Upper lobe of left lung (tissue), 6 donors: Measurements from ENCODE around the gene AKR1C2. TPM values are rescaled to one million over a fixed set of nuclear protein-coding genes. Genes with fewer than 3 reads are reported as not detected.
A peak's percentile ranks its signal among the peaks of the same experiment; 100 is the strongest.
"Not testable (repeated sequence)": the region's sequence is repeated elsewhere in the genome, so short reads cannot be mapped to it uniquely, and the experiment has no call there.

Source experiments
- ATAC-seq, 2 donors: fragments of 200-7000 bp; cut with Tn5 transposase; one replicate each; pipeline ENCODE4 v1.9.1; 2022; ENCODE audit warnings: mild to moderate bottlenecking in 2 of 2, moderate library complexity in 2 of 2; ENCODE audit not compliant: low FRiP score in 2 of 2
- DNase-seq, 2 donors: peaks; one replicate each; pipeline ENCODE4 v3.0.0-alpha.2; 2019 to 2020
- H3K27ac ChIP-seq, 4 donors: fragments of 200-600 bp; sonication (generic); one replicate each; pipeline ENCODE4 v1.5.1; 2016 to 2019
- H3K27me3 ChIP-seq, 4 donors: fragments of 200-600 bp; sonication (generic); one replicate each; pipeline ENCODE4 v1.5.1; 2017 to 2019
- H3K36me3 ChIP-seq, 4 donors: fragments of 200-600 bp; sonication (generic); one replicate each; pipeline ENCODE4 v1.5.1; 2016 to 2019
- H3K4me1 ChIP-seq, 4 donors: fragments of 200-600 bp; sonication (generic); one replicate each; pipeline ENCODE4 v1.5.1; 2018 to 2019
- H3K4me3 ChIP-seq, 4 donors: fragments of 200-600 bp; sonication (generic); one replicate each; pipeline ENCODE4 v1.5.1; 2017 to 2019; ENCODE audit warnings: mild to moderate bottlenecking in 2 of 4, moderate library complexity in 1 of 4
- H3K9me3 ChIP-seq, 4 donors: fragments of 200-600 bp; sonication (generic); one replicate each; pipeline ENCODE4 v1.5.1; 2018 to 2019
- EP300 ChIP-seq, 4 donors: sonication (generic); formaldehyde crosslinking; IDR thresholded peaks; one replicate each; pipeline ENCODE4 v1.5.1; 2017; ENCODE audit warnings: antibody characterized with exemption in 4 of 4, control low read depth in 2 of 4
- POLR2A ChIP-seq, 4 donors: fragments of 450-650 bp; IDR thresholded peaks; one replicate each; pipeline ENCODE4 v1.5.1; 2016 to 2017; ENCODE audit warnings: antibody characterized with exemption in 4 of 4, mild to moderate bottlenecking in 2 of 4
- POLR2AphosphoS5 ChIP-seq, 2 donors: sonication (generic); formaldehyde crosslinking; IDR thresholded peaks; one replicate each; pipeline ENCODE4 v1.5.1; 2017; ENCODE audit warnings: antibody characterized with exemption in 2 of 2
- WGBS, 2 donors: methylation state at CpG; one replicate each; pipeline ENCODE4 v1.1.5; 2017 to 2018; 5-methylcytosine and 5-hydroxymethylcytosine counted together
- total RNA-seq, 6 donors: library from RNA; depleted of rRNA in 4 of 6; stranded (reverse); fragments of >200 nt in 4 of 6; gene quantifications; one replicate each; pipeline versions ENCODE4 v1.1.0 to v1.2.1, GENCODE V29; 2016 to 2021
- TF ChIP-seq, protein P1 (sequence below), 6 experiments: fragments of 450-650 bp in 4 of 6; fragments of 200-600 bp in 2 of 6; sonication (generic) in 2 of 6; IDR thresholded peaks; one replicate each; pipeline ENCODE4 v1.5.1; 2016 to 2019; ENCODE audit warnings: antibody characterized with exemption in 6 of 6
- donor health status: DM: no; HTN: no; CAD: no; lungs with moderate emphysema.
- donor health status: DM: no; HTN: yes; CAD: no; lungs with severe emphysema.

AKR1C2 gene
- total RNA-seq, 6 donors from 2014 or later: 7.3 to 76.0 (median 28.6) TPM

DNA sequence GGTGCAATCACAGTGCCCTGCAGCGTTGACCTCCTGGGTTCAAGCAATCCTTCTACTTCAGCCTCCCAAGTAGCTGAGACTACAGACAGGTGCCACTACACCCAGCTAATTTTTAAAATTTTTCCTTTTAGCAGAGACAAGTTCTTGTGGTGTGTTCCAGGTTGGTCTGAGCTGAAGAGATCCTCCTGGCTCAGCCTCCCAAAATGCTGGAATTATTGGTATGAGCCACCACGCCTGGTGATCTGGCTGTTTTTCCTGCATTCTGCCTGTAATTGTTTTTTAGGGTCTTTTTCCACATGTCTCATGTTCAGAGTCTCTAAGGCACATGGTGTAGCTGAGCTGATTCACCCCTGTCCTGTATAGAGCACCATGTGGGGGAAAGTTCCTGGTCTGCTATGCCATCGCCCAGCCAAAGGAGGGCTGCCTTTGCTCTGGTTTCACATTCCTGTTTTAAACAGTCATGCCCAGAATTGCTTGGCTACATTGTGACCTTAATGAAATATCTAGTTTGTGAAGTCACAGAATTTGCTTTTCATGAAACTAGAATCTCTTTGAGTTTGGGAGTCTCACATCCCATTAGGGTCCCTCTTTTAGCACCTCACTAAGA, 15.1 kb upstream of the AKR1C2 start:
- H3K36me3 ChIP-seq, H3K4me3 ChIP-seq, H3K27me3 ChIP-seq, H3K9me3 ChIP-seq: not testable (repeated sequence)
- peak overlapping the region in 3 of 4 donors; percentile 25 to 53 (median 49) for H3K27ac ChIP-seq
- ATAC-seq: peak; percentile 78 to 87
- H3K4me1 ChIP-seq: peaks cover 5 to 14% (median 9%) of the 10 kb centered on the region in 4 donors
- TF ChIP-seq, protein P1, sequence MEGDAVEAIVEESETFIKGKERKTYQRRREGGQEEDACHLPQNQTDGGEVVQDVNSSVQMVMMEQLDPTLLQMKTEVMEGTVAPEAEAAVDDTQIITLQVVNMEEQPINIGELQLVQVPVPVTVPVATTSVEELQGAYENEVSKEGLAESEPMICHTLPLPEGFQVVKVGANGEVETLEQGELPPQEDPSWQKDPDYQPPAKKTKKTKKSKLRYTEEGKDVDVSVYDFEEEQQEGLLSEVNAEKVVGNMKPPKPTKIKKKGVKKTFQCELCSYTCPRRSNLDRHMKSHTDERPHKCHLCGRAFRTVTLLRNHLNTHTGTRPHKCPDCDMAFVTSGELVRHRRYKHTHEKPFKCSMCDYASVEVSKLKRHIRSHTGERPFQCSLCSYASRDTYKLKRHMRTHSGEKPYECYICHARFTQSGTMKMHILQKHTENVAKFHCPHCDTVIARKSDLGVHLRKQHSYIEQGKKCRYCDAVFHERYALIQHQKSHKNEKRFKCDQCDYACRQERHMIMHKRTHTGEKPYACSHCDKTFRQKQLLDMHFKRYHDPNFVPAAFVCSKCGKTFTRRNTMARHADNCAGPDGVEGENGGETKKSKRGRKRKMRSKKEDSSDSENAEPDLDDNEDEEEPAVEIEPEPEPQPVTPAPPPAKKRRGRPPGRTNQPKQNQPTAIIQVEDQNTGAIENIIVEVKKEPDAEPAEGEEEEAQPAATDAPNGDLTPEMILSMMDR (IDR thresholded peaks at IDR 0.05): peak in 3 of 6 experiments; percentile 24 to 41 (median 36)
- DNase-seq: peak in 1 of 2 donors; percentile 65
- 48 to 63% methylated on average over 3 of the region's 3 CpGs for WGBS, 2 donors

DNA sequence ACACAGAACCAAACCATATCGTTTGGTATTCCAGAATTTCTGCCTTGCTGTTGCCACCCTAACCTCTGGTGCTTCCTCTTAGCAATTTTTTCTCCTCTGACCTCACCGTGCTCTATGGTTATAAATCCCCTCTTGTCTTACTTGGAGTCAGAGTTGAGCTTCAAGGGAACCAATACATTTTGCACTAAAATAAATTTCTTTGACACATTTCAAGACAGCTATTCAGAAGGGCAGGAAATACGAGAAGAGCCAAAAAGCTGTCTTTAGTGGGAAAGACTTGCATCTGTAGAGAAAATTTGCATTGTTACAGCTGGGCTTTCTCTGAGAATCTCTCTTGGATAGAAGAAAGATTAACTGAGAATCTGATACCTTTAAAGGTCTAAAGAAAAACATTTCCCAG, 14.5 kb upstream of the AKR1C2 start:
- H3K27me3 ChIP-seq: no peaks in the 10 kb centered on the region
- H3K9me3 ChIP-seq: no peaks in the 10 kb centered on the region
- ATAC-seq (no peak), DNase-seq (no peak)
- TF ChIP-seq, protein P1 (IDR thresholded peaks at IDR 0.05): no peak
- TF ChIP-seq EP300 (IDR thresholded peaks at IDR 0.05) (no peak), POLR2AphosphoS5 (IDR thresholded peaks at IDR 0.05) (no peak), POLR2A (IDR thresholded peaks at IDR 0.05) (no peak)
- peak overlapping the region in 1 of 4 donors; percentile 34 for H3K27ac ChIP-seq
- peaks cover 5 to 14% (median 9%) of the 10 kb centered on the region in 4 donors for H3K4me1 ChIP-seq
- WGBS, 2 donors: 51 to 56% methylated on average over 3 of the region's 3 CpGs
- no peak overlapping the region for H3K4me3 ChIP-seq
- H3K36me3 ChIP-seq: no peaks in the 10 kb centered on the region

DNA sequence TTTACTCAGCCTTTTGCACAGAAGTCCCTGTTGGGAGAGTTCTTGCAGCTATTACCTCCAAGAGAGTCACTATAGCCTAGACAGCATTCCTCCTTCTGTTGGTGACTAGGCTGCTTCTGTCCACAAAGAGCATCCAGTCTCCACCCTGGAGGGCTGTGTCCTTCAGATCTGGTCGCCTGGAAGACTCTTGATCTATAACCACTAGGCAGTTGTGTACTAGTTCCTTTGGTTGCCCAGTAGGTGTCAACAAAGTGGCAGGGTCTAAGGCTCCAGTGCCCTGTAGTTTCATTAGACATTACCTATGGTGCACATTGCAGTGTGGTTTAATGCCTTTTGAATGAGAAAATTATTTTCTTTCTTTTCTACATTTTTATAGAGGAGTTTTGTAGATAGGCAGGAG, 11.3 kb upstream of the AKR1C2 start:
- H3K9me3 ChIP-seq: no peaks in the 10 kb centered on the region
- peak in 1 of 2 donors; percentile 22 for DNase-seq
- peaks cover 5 to 9% (median 9%) of the 10 kb centered on the region in 4 donors for H3K4me1 ChIP-seq
- no peak overlapping the region for H3K4me3 ChIP-seq
- WGBS, 2 donors: 39 to 67% methylated on average over 1 of the region's 1 CpG
- TF ChIP-seq POLR2AphosphoS5 (IDR thresholded peaks at IDR 0.05) (no peak), POLR2A (IDR thresholded peaks at IDR 0.05) (no peak), EP300 (IDR thresholded peaks at IDR 0.05) (no peak)
- TF ChIP-seq, protein P1 (IDR thresholded peaks at IDR 0.05): peak in 2 of 6 experiments; percentile 24 to 27
- H3K27me3 ChIP-seq: no peaks in the 10 kb centered on the region
- peak in 1 of 2 donors; percentile 20 for ATAC-seq
- H3K36me3 ChIP-seq: no peaks in the 10 kb centered on the region
- no peak overlapping the region for H3K27ac ChIP-seq

DNA sequence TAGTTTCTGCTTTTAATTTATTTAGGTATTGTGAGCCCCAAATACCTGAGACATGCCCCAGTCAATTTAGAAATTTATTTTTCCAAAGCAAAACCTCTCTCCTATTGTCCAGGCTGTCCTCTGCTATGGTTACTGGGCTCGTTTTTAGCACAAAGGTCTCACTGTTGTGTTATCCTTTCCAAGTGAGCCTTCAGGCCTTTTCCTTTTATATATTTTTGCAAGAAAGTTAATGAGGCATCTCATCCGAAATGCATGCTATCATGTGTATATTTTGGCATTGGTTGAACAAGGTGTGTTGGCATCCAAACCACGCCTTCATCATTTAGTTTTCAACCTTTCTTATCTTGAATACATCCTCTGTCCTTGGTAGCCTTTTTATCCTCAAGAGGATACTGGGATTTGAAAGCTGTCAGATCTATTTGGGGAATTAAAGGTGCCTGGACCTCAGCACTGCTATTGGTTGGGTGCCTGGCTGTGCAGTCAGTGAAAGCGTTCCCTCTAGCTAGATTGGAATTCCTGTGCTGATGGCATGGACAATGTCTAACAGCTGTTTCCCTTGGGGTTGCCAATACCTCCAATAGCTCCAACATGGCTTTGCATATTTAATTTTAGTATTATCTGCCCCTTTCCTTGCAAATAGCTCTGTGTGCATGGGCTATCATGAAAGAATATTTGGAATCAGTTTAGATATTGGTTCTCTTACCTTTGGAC, 10.7 kb upstream of the AKR1C2 start:
- H3K36me3 ChIP-seq, H3K4me3 ChIP-seq, H3K9me3 ChIP-seq, H3K27ac ChIP-seq, DNase-seq, H3K27me3 ChIP-seq, ATAC-seq, H3K4me1 ChIP-seq: not testable (repeated sequence)
- WGBS, 2 donors: 74 to 78% methylated on average over 4 of the region's 4 CpGs

DNA sequence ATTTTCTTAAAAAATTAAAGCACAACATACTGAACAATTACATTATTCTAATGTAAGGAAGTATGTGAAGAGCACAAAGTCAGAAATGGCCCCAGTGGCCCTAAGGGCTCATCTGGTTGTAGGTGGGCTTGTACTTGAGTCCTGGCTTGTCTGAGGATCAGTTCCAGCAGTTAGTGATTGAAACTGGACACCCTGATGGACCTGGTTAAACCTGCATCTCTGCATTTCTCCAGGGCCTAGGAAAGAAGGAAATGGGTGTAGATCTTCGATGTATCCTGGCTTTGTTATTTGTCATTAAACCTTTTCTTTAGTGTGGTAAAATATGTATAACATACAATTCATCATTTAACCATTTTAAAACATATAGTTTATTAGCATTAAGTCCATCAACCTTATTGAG, 9.7 kb upstream of the AKR1C2 start:
- H3K4me3 ChIP-seq: no peak overlapping the region
- no peak overlapping the region for H3K27ac ChIP-seq
- 56% methylated on average over 1 of the region's 1 CpG for WGBS, 2 donors
- H3K4me1 ChIP-seq: no peaks in the 10 kb centered on the region
- H3K36me3 ChIP-seq: no peaks in the 10 kb centered on the region
- no peaks in the 10 kb centered on the region for H3K27me3 ChIP-seq
- TF ChIP-seq, protein P1 (IDR thresholded peaks at IDR 0.05): no peak
- TF ChIP-seq POLR2AphosphoS5 (IDR thresholded peaks at IDR 0.05) (no peak), EP300 (IDR thresholded peaks at IDR 0.05) (no peak), POLR2A (IDR thresholded peaks at IDR 0.05) (no peak)
- DNase-seq: no peak
- no peak for ATAC-seq
- H3K9me3 ChIP-seq: no peaks in the 10 kb centered on the region
